GM18520 (cell line): ENCODE results near the gene ZNF212.
"Not testable (repeated sequence)": the region's sequence is repeated elsewhere in the genome, so short reads cannot be mapped to it uniquely, and the experiment has no call there.

Experiments used
- ATAC-seq: cut with Tn5 transposase; IDR thresholded peaks from one replicate; pipeline ENCODE4 v1.9.1; 2021; ENCODE audit not compliant: unreplicated experiment

Gene ZNF212

DNA sequence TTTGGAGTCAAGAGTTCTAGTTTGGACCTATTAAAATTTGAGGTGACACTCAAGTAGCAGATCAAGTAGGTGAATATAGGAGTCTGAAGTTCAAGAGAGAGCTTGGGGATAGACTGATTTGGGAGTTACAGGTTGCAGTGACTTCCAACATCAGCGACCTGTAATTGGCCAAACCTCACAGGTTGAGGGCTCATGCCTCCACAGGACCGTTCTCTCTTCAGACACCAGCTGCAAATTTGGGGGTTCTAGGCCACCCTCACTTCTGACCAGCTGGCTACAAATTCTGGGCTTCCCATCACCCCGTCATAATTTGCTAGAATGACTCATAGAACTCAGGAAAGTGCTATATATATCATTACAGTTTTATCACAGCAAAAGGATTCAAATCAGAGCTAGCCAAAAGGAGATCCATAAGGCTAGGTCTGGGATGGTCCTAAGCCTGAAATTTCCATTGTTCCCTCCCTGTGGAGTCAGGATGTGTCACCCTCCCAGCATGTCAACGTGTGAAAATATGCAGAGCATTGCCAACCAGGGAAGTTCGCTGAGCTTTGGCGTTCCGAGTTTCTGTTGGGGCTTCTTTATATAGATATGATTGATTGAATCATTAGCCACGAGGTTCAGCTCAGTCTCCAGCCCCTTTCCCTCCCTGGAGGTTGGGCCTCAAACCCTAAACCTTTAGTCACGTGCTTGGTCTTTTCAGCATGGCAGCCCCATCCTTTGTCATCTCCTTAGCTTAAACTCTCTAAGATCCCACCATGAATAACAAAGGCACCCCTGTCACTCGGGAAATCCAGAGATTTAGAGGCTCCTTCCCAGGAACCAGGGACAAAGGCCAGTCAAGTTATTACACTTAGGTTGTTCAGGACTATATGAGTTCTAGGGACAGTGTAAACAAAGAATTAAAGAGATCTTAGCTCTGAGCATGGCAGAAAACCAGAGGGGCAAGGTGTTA, 20.7 kb upstream of the ZNF212 start:
- ATAC-seq: no peak

GRCh38 chr7:149220534-149220933, 18.9 kb upstream of the ZNF212 start:
- no peak for ATAC-seq

GRCh38 chr7:149223176-149223575, 16.3 kb upstream of the ZNF212 start:
- no peak for ATAC-seq

DNA sequence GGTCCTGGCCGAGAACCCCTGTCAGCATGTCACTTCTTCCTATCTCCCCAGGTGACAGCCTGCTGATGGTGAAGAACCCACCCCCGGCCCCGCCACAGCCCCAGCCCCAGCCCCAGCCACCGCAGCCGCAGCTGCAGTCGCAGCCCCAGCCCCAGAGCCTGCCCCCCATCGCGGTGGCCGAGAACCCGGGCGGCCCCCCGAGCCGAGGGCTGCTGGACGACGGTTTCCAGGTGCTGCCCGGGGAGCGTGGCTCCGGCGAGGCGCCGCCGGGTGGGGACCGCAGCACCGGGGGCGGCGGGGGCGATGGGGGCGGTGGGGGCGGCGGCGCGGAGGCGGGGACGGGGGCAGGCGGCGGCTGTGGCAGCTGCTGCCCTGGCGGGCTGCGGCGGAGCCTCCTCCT, 15.7 kb upstream of the ZNF212 start:
- no peak for ATAC-seq

DNA sequence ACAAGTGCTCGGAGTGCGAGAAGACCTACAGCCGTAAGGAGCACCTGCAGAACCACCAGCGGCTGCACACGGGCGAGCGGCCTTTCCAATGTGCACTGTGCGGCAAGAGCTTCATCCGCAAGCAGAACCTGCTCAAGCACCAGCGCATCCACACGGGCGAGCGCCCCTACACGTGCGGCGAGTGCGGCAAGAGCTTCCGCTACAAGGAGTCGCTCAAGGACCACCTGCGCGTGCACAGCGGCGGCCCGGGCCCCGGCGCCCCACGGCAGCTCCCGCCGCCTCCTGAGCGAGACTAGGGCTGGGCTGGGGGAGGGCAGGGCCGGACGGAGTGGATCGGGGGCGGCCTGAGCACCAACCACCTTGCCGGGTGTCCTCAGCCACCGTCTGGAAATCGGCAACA, 15.1 kb upstream of the ZNF212 start:
- no peak for ATAC-seq

DNA sequence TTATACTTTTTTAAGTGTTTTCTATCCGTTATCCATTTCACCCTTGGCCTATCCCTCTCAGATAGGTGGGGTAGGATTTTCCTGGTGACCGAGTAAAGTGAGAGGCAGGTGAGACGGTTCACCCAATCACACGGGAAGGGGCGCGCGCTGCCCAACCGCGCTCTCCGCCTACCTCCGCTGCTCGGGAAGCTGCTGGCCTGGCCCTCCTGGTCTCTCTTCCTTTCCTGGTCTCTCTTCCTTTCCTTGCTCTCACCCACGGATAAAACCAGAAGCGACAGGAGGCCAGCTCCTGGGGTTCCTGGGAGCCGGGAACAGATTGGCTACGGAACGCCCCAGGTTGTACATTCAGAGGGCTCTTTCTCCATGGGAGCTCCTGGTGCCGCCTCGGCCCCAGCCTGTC, 14.3 kb upstream of the ZNF212 start:
- no peak for ATAC-seq

- ATAC-seq: no peak
Observed at GRCh38 chr7:149225656-149226055, 13.8 kb upstream of the ZNF212 start.

DNA sequence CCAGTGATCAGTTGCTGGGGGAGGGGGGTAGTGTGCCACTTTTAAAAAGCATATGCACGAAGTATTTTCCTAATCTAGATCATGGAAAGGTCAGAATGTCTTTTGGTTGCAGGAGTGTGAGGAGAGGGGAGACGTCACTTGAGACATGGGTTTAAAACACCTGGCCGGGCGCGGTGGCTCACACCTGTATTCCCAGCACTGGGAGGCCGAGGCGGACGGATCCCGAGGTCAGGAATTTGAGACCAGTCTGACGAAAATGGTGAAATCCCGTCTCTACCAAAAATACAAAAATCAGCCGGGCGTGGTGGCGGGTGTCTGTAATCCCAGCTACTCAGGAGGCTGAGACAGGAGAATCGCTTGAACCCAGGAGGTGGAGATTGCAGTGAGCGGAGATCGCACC, 13.1 kb upstream of the ZNF212 start:
- ATAC-seq: not testable (repeated sequence)

GRCh38 chr7:149226840-149227494, 12.5 kb upstream of the ZNF212 start:
- ATAC-seq: no peak

GRCh38 chr7:149228831-149229471, 10.5 kb upstream of the ZNF212 start:
- no peak for ATAC-seq

DNA sequence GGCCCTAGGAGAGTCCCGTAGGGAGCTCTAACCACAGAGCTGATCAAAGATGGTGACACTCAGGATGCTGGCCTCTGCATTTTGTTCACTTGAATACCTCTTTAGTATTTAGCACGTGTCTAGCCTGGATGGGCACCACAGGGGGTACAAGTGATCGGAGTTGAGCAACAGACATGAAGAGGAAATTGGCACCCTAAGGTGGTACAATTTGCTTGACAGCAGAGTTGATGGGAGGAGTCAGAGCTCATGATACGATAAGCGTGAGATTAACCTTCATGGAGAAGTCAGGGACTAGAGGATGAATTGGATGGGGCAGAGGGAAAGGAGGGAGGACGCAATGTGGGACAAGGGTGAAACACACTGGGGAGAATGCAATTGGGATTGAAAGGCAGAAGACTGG, 9.9 kb upstream of the ZNF212 start:
- ATAC-seq: no peak

GRCh38 chr7:149232362-149232761, 7.1 kb upstream of the ZNF212 start:
- ATAC-seq: no peak

DNA sequence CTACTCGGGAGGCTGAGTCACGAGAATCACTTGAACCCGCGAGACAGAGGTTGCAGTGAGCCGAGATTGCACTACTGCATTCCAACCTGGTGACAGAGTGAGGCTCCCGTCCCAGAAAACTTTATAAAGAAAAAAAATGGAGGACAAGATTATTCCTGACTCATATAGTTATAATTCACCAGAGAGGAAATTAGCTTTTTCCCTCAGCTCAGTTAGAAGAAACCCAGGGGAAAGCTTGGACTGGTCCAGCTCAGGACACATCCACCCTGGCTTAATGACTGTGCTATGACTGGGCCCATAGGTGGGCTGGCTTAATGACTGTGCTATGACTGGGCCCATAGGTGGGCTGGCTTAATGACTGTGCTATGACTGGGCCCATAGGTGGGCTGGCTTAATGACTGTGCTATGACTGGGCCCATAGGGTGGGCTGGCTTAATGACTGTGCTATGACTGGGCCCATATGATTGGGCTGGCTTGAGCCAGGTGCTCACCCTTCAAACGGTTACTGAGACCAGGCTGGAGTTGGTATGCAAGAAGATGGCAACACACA, 5.7 kb upstream of the ZNF212 start:
- ATAC-seq: not testable (repeated sequence)

DNA sequence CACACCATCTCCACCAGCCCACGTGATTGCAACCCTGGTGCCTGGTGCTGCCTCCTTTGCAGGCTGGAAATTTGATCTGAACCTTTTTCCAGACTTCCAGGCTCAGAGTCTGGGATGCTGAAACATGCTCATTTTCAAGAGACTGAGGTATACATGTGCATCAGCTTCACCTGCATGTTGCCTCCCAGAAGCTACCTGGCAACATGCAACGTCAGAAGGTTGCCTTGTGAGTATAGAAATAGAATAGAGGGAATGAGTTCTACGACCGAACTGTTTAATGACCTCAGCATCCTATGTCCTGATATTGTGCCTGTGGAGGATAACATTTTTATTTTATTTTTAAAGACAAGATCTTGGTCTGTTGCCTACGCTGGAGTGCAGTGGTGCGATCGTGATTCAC, 1.9 kb upstream of the ZNF212 start:
- no peak for ATAC-seq

DNA sequence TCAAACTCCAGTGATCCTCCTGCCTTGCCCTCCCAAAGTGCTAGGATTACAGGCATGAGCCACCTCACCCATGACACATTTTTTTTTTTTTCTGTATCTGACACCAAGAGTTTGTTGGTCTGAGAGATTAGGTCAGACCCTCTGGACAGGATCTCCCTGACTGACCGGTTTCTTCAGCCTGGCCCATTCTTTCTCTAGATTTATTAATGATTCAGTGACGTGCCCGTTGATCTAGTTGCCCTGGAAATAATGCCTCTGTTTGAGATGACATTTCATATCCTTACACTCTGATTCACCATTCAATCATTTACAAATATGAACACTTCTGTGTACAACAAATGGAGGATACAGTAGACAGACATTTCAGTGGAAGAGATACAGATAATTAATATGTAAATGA, 1.4 kb upstream of the ZNF212 start:
- no peak for ATAC-seq

- no peak for ATAC-seq
Observed at GRCh38 chr7:149240637-149241036, 1.2 kb downstream of the ZNF212 start.

DNA sequence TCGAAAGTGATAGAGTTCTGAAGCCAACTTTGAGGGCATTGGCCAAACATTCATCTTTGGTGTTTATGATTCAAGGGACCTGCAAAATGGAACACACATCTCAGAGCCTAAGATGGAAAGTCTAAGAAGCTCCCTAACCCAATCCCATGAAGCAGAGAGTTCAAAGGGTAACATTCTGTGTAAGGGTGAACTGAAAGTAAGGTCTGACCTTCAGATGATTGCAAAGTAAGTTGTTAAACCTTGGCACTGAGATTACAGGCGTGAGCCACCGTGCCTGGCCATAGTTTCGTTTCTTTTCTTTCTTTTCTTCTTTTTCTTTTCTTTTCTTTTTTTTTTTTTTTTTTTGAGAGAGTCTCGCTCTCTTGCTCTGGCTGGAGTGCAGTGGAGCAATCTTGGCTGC, 2.2 kb downstream of the ZNF212 start:
- no peak for ATAC-seq

GRCh38 chr7:149245244-149245643, 5.8 kb downstream of the ZNF212 start:
- peak; percentile 58 for ATAC-seq

DNA sequence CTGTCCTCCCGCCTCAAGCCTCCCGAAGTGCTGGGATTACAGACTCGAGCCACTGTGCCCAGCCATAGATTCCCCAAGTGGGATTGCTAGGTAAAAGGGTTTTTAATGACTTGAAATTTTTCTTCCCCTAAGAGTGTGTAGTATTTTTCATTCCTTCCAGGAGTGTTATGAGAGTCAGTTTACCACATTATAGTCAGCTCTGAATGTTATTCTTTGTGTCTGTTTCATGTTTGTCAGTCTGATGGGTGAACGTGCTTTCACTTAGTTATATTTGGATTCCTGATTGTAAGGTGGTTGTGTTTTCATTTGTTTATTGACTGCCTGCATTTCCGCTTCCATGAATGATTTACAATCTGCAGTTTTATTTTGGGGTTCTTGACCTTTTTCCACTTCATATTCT, 6.3 kb downstream of the ZNF212 start:
- no peak for ATAC-seq

DNA sequence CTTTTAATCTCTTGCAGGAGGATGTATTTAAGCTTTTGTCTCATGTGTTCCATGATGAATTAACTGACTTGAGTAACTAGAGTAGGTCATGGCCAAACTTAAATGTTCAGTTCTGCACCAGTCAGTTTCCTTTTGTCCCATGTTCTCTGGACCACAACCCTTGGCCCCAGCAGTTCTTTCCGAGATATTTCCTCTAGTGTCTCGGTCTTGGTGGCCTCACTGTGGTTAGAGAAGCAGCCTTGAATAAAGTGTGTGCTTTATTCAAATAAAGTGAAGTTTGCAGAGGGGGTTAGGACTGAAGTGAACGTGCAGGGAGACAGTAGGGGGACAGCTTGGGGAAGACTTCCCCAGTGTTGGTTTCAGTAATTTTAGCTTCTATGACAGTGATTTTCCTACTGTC, 9.3 kb downstream of the ZNF212 start:
- no peak for ATAC-seq

DNA sequence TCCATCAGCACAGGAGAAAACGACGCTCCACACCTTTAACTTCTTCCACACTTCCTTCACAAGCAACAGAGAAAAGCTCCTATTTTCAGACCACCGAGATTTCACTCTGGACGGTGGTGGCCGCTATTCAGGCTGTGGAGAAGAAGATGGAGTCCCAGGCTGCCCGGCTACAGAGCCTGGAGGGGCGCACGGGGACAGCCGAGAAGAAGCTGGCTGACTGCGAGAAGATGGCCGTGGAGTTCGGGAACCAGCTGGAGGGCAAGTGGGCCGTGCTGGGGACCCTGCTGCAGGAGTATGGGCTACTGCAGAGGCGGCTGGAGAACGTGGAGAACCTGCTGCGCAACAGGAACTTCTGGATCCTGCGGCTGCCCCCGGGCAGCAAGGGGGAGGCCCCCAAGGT, 10.7 kb downstream of the ZNF212 start:
- not testable (repeated sequence) for ATAC-seq

DNA sequence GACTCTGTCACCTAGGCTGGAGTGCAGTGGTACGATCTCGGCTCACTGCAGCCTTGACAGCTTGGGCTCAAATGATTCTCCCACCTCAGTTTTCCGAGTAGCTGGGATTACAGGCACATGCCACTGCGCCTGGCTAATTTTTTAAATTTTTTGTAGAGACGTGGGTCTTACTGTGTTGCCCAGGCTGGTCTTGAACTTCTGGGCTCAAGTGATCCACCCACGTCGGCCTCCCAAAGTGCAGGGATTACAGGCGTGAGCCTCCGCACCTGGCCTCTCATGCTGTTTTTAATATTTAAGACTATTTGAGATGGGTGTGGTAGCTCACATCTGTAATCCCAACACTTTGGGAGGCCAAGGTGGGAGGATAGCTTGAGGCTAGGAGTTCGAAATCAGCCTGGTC, 12.1 kb downstream of the ZNF212 start:
- ATAC-seq: not testable (repeated sequence)
